ENCODE data around the gene FILIP1. TPM values are rescaled to one million over a fixed set of nuclear protein-coding genes. Genes with fewer than 3 reads are reported as not detected.

The FILIP1 gene
- total RNA-seq, 2 experiments from 2014 or later: not detected

- BruUV-seq (replicated peaks): no TSS peak
Measured at GRCh38 chr6:75430631-75431325, 62.8 kb downstream of the FILIP1 start.

GRCh38 chr6:75429061-75429703 lies 64.4 kb downstream of the FILIP1 start:
- CTCF ChIA-PET (ENCODE audit: unreplicated experiment): no interaction called here
- intact Hi-C loops (cut with micrococcal nuclease; ENCODE audit: unreplicated experiment): no loop called here
- Histone ChIP-seq H4K20me1 (ENCODE audit: insufficient read depth, low read length) (no peaks in the 10 kb centered on the region), H3K27ac (ENCODE audit: low read depth, low read length, poor library complexity, severe bottlenecking) (no peak overlapping the region), H3K4me3 (ENCODE audit: low read depth, low read length, poor library complexity, severe bottlenecking) (no peak overlapping the region), H3K4me1 (ENCODE audit: insufficient read depth, low read length, poor library complexity, severe bottlenecking) (no peaks in the 10 kb centered on the region), H3K9me3 (ENCODE audit: low read length) (no peaks in the 10 kb centered on the region), H3K4me2 (ENCODE audit: low read length) (no peak overlapping the region), H3K79me2 (ENCODE audit: insufficient read depth, low read depth, low read length) (no peaks in the 10 kb centered on the region), H3K36me3 (ENCODE audit: insufficient read depth, low read length) (no peaks in the 10 kb centered on the region), H2AFZ (ENCODE audit: low read length) (no peak overlapping the region), H3K9me2 (ENCODE audit: insufficient read depth, low read length) (no peaks in the 10 kb centered on the region)
- POLR2A ChIA-PET: interaction anchor here (0.8 kb wide), 1 partner anchor 9 kb away, joined by 3 read pairs; no protein-coding TSS in a partner anchor
- BruUV-seq (replicated peaks): no TSS peak
- no peak for DNase-seq (ENCODE audit: low spot score)
- TF ChIP-seq EZH2phosphoT487 (IDR thresholded peaks at IDR 0.05; ENCODE audit: borderline replicate concordance, low read depth, low read length) (no peak), CTCF (conservative IDR thresholded peaks at IDR 0.05; ENCODE audit: low read length) (no peak)

More at GRCh38 chr6:75430631-75431325, 62.8 kb downstream of the FILIP1 start:
- ChIA-PET POLR2A (no interaction called here), CTCF (ENCODE audit: unreplicated experiment) (no interaction called here)
- H2AFZ ChIP-seq (ENCODE audit: low read length): no peak overlapping the region
- intact Hi-C loops (cut with micrococcal nuclease; ENCODE audit: unreplicated experiment): no loop called here
- no peak overlapping the region for H3K4me2 ChIP-seq (ENCODE audit: low read length)
- DNase-seq (ENCODE audit: low spot score): no peak
- no peaks in the 10 kb centered on the region for H3K79me2 ChIP-seq (ENCODE audit: insufficient read depth, low read depth, low read length)
- TF ChIP-seq CTCF (conservative IDR thresholded peaks at IDR 0.05; ENCODE audit: low read length) (no peak), EZH2phosphoT487 (IDR thresholded peaks at IDR 0.05; ENCODE audit: borderline replicate concordance, low read depth, low read length) (no peak)
- no peaks in the 10 kb centered on the region for H4K20me1 ChIP-seq (ENCODE audit: insufficient read depth, low read length)
- no peaks in the 10 kb centered on the region for H3K4me1 ChIP-seq (ENCODE audit: insufficient read depth, low read length, poor library complexity, severe bottlenecking)
- no peaks in the 10 kb centered on the region for H3K9me3 ChIP-seq (ENCODE audit: low read length)
- no peaks in the 10 kb centered on the region for H3K36me3 ChIP-seq (ENCODE audit: insufficient read depth, low read length)
- no peak overlapping the region for H3K27ac ChIP-seq (ENCODE audit: low read depth, low read length, poor library complexity, severe bottlenecking)
- no peaks in the 10 kb centered on the region for H3K9me2 ChIP-seq (ENCODE audit: insufficient read depth, low read length)
- no peak overlapping the region for H3K4me3 ChIP-seq (ENCODE audit: low read depth, low read length, poor library complexity, severe bottlenecking)

- no TSS peak for BruUV-seq (replicated peaks)
- Histone ChIP-seq H2AFZ (ENCODE audit: low read length) (no peak overlapping the region), H3K79me2 (ENCODE audit: insufficient read depth, low read depth, low read length) (no peaks in the 10 kb centered on the region), H3K4me3 (ENCODE audit: low read depth, low read length, poor library complexity, severe bottlenecking) (no peak overlapping the region), H3K9me2 (ENCODE audit: insufficient read depth, low read length) (no peaks in the 10 kb centered on the region), H3K27ac (ENCODE audit: low read depth, low read length, poor library complexity, severe bottlenecking) (no peak overlapping the region), H3K4me1 (ENCODE audit: insufficient read depth, low read length, poor library complexity, severe bottlenecking) (no peaks in the 10 kb centered on the region), H3K4me2 (ENCODE audit: low read length) (no peak overlapping the region), H3K9me3 (ENCODE audit: low read length) (no peaks in the 10 kb centered on the region), H4K20me1 (ENCODE audit: insufficient read depth, low read length) (no peaks in the 10 kb centered on the region), H3K36me3 (ENCODE audit: insufficient read depth, low read length) (no peaks in the 10 kb centered on the region)
- no peak for DNase-seq (ENCODE audit: low spot score)
- TF ChIP-seq EZH2phosphoT487 (IDR thresholded peaks at IDR 0.05; ENCODE audit: borderline replicate concordance, low read depth, low read length) (no peak), CTCF (conservative IDR thresholded peaks at IDR 0.05; ENCODE audit: low read length) (no peak)
- POLR2A ChIA-PET: no interaction called here
- intact Hi-C loops (cut with micrococcal nuclease; ENCODE audit: unreplicated experiment): no loop called here
- CTCF ChIA-PET (ENCODE audit: unreplicated experiment): no interaction called here
Measured at GRCh38 chr6:75428204-75428603, 65.4 kb downstream of the FILIP1 start.

Measured in OCI-LY7 (cell line).